CD14-positive monocyte (primary cell): ENCODE data around the gene IMPDH1. TPM values are rescaled to one million over a fixed set of nuclear protein-coding genes. Genes with fewer than 3 reads are reported as not detected.

ENCODE experiments used
- DNase-seq, 3 donors: peaks; one replicate each; pipeline ENCODE4 v3.0.0-alpha.2; 2011 to 2022
- H2AFZ ChIP-seq: 2 replicates; pipeline ENCODE4 v1.6.0; 2012; ENCODE audit warnings: mild to moderate bottlenecking, low read depth, low read length, inconsistent platforms; ENCODE audit not compliant: insufficient read depth, poor library complexity, severe bottlenecking
- H3K27ac ChIP-seq, 2 donors: 1 replicate in 1 of 2; 2 replicates in 1 of 2; pipeline ENCODE4 v1.5.1; 2012 to 2013; ENCODE audit warnings: low read length in 2 of 2, control low read depth in 1 of 2, inconsistent platforms in 1 of 2, low read depth in 1 of 2, mild to moderate bottlenecking in 1 of 2
- H3K27me3 ChIP-seq, 2 donors: one replicate each; pipeline versions ENCODE4 v1.6.0 to v1.6.1; 2011 to 2013; ENCODE audit warnings: low read length in 2 of 2; ENCODE audit not compliant: control insufficient read depth in 2 of 2, insufficient read depth in 2 of 2
- H3K36me3 ChIP-seq, 2 donors: replicated peaks in 1 of 2; 1 replicate in 1 of 2; 2 replicates in 1 of 2; pipeline versions ENCODE4 v1.5.1 to v1.6.1; 2012 to 2013; ENCODE audit warnings: low read length in 2 of 2, control low read depth in 1 of 2, inconsistent platforms in 1 of 2, mild to moderate bottlenecking in 1 of 2; ENCODE audit not compliant: insufficient read depth in 2 of 2, control insufficient read depth in 1 of 2
- H3K4me1 ChIP-seq, 2 donors: 1 replicate in 1 of 2; 2 replicates in 1 of 2; pipeline versions ENCODE4 v1.5.1 to v1.6.1; 2012 to 2013; ENCODE audit warnings: low read length in 2 of 2, control low read depth in 1 of 2, inconsistent platforms in 1 of 2, mild to moderate bottlenecking in 1 of 2, moderate library complexity in 1 of 2; ENCODE audit not compliant: insufficient read depth in 2 of 2, control insufficient read depth in 1 of 2
- H3K4me2 ChIP-seq: replicated peaks from 2 replicates; pipeline ENCODE3; 2012; ENCODE audit warnings: low read length, moderate library complexity, mild to moderate bottlenecking; ENCODE audit not compliant: poor library complexity, severe bottlenecking; ENCODE audit errors: extremely low read depth
- H3K4me3 ChIP-seq, 3 experiments: fragments of 200-600 bp in 1 of 3; sonication (generic) in 1 of 3; replicated peaks in 1 of 3; 1 replicate in 2 of 3; 2 replicates in 1 of 3; pipeline ENCODE4 v1.5.1; 2011 to 2013; ENCODE audit warnings: low read length in 3 of 3, mild to moderate bottlenecking in 3 of 3, control low read depth in 2 of 3, low read depth in 2 of 3, inconsistent platforms in 1 of 3, moderate library complexity in 1 of 3
- H3K79me2 ChIP-seq: 2 replicates; pipeline ENCODE4 v1.6.0; 2012; ENCODE audit warnings: mild to moderate bottlenecking, control low read depth, inconsistent platforms, low read length, moderate library complexity; ENCODE audit not compliant: insufficient read depth
- H3K9ac ChIP-seq: 2 replicates; pipeline ENCODE4 v1.6.0; 2017; ENCODE audit warnings: low read length, mild to moderate bottlenecking; ENCODE audit not compliant: insufficient read depth, poor library complexity, severe bottlenecking
- H3K9me3 ChIP-seq, 2 donors: replicated peaks in 1 of 2; 1 replicate in 1 of 2; 2 replicates in 1 of 2; pipeline versions ENCODE4 v1.5.1 to v1.6.1; 2012 to 2013; ENCODE audit warnings: low read length in 2 of 2, control low read depth in 1 of 2; ENCODE audit not compliant: control insufficient read depth in 1 of 2, insufficient read depth in 1 of 2
- H4K20me1 ChIP-seq: 2 replicates; pipeline ENCODE4 v1.6.0; 2012; ENCODE audit warnings: mild to moderate bottlenecking, low read length, control low read depth, moderate library complexity; ENCODE audit not compliant: insufficient read depth
- H3K27ac Mint-ChIP-seq, 7 donors: one replicate each; pipeline ENCODE4 v1.8.0; 2020; ENCODE audit warnings: mild to moderate bottlenecking in 7 of 7, mixed read lengths in 7 of 7, moderate library complexity in 6 of 7, inconsistent platforms in 2 of 7
- H3K27me3 Mint-ChIP-seq, 3 donors: one replicate each; pipeline ENCODE4 v1.8.0; 2021 to 2022; ENCODE audit warnings: low read depth in 3 of 3, mild to moderate bottlenecking in 3 of 3, mixed read lengths in 3 of 3, moderate library complexity in 3 of 3, inconsistent platforms in 1 of 3
- H3K36me3 Mint-ChIP-seq, 2 donors: one replicate each; pipeline ENCODE4 v1.8.0; 2020; ENCODE audit warnings: mixed read lengths in 2 of 2, inconsistent platforms in 1 of 2, mild to moderate bottlenecking in 1 of 2
- H3K4me1 Mint-ChIP-seq: one replicate; pipeline ENCODE4 v1.8.0; 2020; ENCODE audit warnings: mild to moderate bottlenecking, mixed read lengths
- H3K4me3 Mint-ChIP-seq, 2 donors: one replicate each; pipeline ENCODE4 v1.8.0; 2020; ENCODE audit warnings: mild to moderate bottlenecking in 2 of 2, mixed read lengths in 2 of 2, moderate library complexity in 1 of 2
- H3K9me3 Mint-ChIP-seq, 7 donors: one replicate each; pipeline ENCODE4 v1.8.0; 2020 to 2022; ENCODE audit warnings: mixed read lengths in 7 of 7, mild to moderate bottlenecking in 6 of 7, moderate library complexity in 6 of 7, inconsistent platforms in 2 of 7
- WGBS: methylation state at CpG from one replicate; pipeline ENCODE4 v1.1.5; 2013; ENCODE audit warnings: missing lambda C conversion rate; ENCODE audit not compliant: insufficient coverage; 5-methylcytosine and 5-hydroxymethylcytosine counted together
- intact Hi-C, 2 donors: fragments of 100-400 bp; cut with micrococcal nuclease; formaldehyde crosslinking; loops; one replicate each; pipeline versions ENCODE4 v1.15.0 to v1.15.1; 2023
- polyA plus RNA-seq, 3 donors: library from polyadenylated mRNA; depleted of rRNA in 1 of 3; unstranded in 2 of 3; stranded (reverse) in 1 of 3; fragments of 300-500 nt in 2 of 3; fragments of >200 nt in 1 of 3; fragmentation: Illumina TruSeq in 2 of 3; gene quantifications; 1 replicate in 2 of 3; 2 replicates in 1 of 3; pipeline ENCODE4 v1.2.3, GENCODE V29; 2012 to 2021
- TF ChIP-seq, protein P1 (sequence below): fragments of 200-600 bp; IDR thresholded peaks from one replicate; pipeline ENCODE4 v1.8.0; 2022; ENCODE audit warnings: antibody characterized with exemption, mild to moderate bottlenecking

The IMPDH1 gene
- polyA plus RNA-seq, 3 donors, result 110 to 259 (median 152) TPM

DNA sequence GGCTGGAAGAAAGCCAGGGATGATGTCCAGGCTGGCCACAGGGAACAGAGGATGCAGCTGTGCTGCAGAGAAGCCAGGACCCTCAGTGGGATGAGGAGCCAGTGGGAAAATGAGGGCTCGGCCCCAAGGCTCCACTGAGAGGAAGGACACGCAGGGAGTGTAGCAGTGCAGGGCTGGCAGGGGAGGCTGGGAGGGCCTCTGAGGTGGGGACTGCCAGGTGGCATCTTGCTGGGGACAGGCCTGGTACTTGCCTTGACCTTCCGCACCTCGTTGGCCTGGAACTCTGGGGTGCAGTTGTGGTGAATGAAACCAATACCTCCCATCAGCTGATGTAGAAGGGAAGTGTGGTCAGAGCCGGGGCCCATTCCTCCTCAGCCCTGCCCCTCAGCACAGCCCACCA, 9.2 kb downstream of the IMPDH1 start:
- DNase-seq, result no peak
- Histone ChIP-seq H3K27me3 (no peaks in the 10 kb centered on the region), H3K79me2 (peaks cover 36% of the 10 kb centered on the region), H4K20me1 (peaks cover 96% of the 10 kb centered on the region), H3K4me2 (no peak overlapping the region), H2AFZ (no peak overlapping the region), H3K4me1 (peaks cover 20 to 21% of the 10 kb centered on the region in 2 donors), H3K9me3 (no peaks in the 10 kb centered on the region), H3K36me3 (peaks cover 76 to 92% of the 10 kb centered on the region in 2 donors), H3K4me3 (no peak overlapping the region), H3K27ac (no peak overlapping the region), H3K9ac (no peak overlapping the region)
- Mint-ChIP-seq H3K9me3 (no peaks in the 10 kb centered on the region), H3K27ac (peak overlapping the region in 2 of 7 donors; percentile 32 to 65), H3K4me1 (peaks cover 19% of the 10 kb centered on the region), H3K27me3 (peaks cover 0 to 1% (median 0%) of the 10 kb centered on the region in 3 donors), H3K4me3 (no peak overlapping the region), H3K36me3 (peaks cover 73 to 87% of the 10 kb centered on the region in 2 donors)
- TF ChIP-seq, protein P1, sequence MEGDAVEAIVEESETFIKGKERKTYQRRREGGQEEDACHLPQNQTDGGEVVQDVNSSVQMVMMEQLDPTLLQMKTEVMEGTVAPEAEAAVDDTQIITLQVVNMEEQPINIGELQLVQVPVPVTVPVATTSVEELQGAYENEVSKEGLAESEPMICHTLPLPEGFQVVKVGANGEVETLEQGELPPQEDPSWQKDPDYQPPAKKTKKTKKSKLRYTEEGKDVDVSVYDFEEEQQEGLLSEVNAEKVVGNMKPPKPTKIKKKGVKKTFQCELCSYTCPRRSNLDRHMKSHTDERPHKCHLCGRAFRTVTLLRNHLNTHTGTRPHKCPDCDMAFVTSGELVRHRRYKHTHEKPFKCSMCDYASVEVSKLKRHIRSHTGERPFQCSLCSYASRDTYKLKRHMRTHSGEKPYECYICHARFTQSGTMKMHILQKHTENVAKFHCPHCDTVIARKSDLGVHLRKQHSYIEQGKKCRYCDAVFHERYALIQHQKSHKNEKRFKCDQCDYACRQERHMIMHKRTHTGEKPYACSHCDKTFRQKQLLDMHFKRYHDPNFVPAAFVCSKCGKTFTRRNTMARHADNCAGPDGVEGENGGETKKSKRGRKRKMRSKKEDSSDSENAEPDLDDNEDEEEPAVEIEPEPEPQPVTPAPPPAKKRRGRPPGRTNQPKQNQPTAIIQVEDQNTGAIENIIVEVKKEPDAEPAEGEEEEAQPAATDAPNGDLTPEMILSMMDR, result no peak
- intact Hi-C loops, result loop anchor here (10.0 kb wide), 1 partner anchor 54 kb away; the partner anchor contains the start of gene HILPDA (in 2 of the 2)
- WGBS, result 100% methylated on average over 2 of the region's 5 CpGs

GRCh38 chr7:128399991-128400390, 9.8 kb downstream of the IMPDH1 start:
- Histone ChIP-seq H3K27ac (peak overlapping the region in 1 of 2 donors; percentile 14), H2AFZ (no peak overlapping the region), H3K4me3 (no peak overlapping the region), H4K20me1 (peaks cover 96% of the 10 kb centered on the region), H3K9ac (no peak overlapping the region), H3K79me2 (peaks cover 30% of the 10 kb centered on the region), H3K36me3 (peaks cover 82 to 98% of the 10 kb centered on the region in 2 donors), H3K4me1 (peaks cover 16% of the 10 kb centered on the region in 2 donors), H3K4me2 (no peak overlapping the region), H3K27me3 (no peaks in the 10 kb centered on the region), H3K9me3 (no peaks in the 10 kb centered on the region)
- no peak overlapping the region for H3K27ac Mint-ChIP-seq
- H3K36me3 Mint-ChIP-seq, result peaks cover 78 to 93% of the 10 kb centered on the region in 2 donors
- peaks cover 17% of the 10 kb centered on the region for H3K4me1 Mint-ChIP-seq
- 100% methylated on average over 2 of the region's 7 CpGs for WGBS
- no peaks in the 10 kb centered on the region for H3K9me3 Mint-ChIP-seq
- TF ChIP-seq, protein P1, result no peak
- H3K27me3 Mint-ChIP-seq, result peaks cover 0 to 1% (median 0%) of the 10 kb centered on the region in 3 donors
- no peak overlapping the region for H3K4me3 Mint-ChIP-seq
- intact Hi-C loops, result loop anchor here (10.0 kb wide), 1 partner anchor 55 kb away; the partner anchor contains the start of gene HILPDA (in 2 of the 2)
- no peak for DNase-seq
